Measurements from ENCODE around the gene CLDN4. TPM values are rescaled to one million over a fixed set of nuclear protein-coding genes. Genes with fewer than 3 reads are reported as not detected.

CLDN4 gene
- total RNA-seq, 2 experiments from 2014 or later, result 0.12 to 0.16 TPM

DNA sequence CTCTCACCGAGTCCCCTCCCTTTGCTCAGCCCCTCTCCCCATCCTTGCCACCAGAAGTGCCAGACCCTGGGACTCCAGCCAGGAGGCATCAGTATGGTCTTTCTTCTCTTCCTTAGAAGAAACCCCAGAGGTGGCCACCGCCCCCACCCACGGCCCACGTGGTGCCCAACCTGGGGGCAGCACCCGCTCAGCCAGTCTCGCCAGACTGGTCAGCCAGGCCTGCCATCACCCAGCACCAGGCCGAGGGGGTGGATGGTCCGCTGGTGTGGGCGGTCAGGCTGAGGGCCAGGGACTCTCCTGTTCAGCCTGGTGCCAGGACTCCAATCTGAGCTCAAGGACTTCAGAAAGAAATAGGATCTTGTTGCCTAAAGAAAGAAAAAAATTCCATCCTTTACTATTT is 5.8 kb upstream of the CLDN4 start:
- Mint-ChIP-seq H3K9me3 (ENCODE audit: low read depth) (no peaks in the 10 kb centered on the region), H3K36me3 (ENCODE audit: low read depth) (no peaks in the 10 kb centered on the region), H3K27ac (no peak overlapping the region), H3K27me3 (peaks cover 5% of the 10 kb centered on the region), H3K4me1 (peaks cover 26% of the 10 kb centered on the region), H3K4me3 (no peak overlapping the region)
- CTCF ChIA-PET, result interaction anchor here (2.8 kb wide), 1 partner anchor 29 kb away, joined by 11 read pairs; no protein-coding TSS in a partner anchor
- no peak for ATAC-seq
- DNase-seq, result no peak
- POLR2A ChIA-PET, result no interaction called here
- intact Hi-C loops (cut with DNase I, micrococcal nuclease), result no loop called here

DNA sequence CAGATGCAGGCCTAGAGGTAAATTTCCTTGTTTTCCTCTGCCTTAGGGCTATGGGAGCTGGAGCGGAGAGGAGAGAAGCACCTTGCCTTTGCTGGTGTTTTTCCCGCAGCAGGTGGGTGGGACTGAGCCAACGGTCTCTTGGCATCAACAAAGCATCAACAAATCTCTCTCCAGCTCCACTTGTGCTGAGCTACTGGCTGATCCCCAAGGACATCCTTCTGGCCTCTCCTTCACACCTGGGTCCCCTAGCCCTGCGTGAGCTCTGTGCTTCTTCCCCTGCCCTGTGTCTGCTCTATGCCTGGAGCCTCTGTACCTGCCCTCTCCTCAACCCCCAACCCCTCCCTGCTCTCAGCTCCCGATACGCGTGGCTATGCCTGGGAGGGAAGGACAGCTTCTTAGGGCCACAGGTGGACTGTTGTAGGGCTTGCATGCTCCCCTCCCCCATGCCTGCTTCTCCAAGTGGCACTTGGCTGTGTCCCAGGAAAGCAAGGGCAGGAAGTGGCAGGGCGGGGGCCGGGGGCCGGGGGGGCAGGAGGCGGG is 3.2 kb upstream of the CLDN4 start:
- H3K4me1 Mint-ChIP-seq, result peaks cover 26% of the 10 kb centered on the region
- no peaks in the 10 kb centered on the region for H3K36me3 Mint-ChIP-seq (ENCODE audit: low read depth)
- ChIA-PET CTCF (interaction anchor here (1.4 to 2.8 kb wide), 2 partner anchors 16 to 27 kb away, joined by 3 to 11 read pairs; no protein-coding TSS in a partner anchor), POLR2A (no interaction called here)
- intact Hi-C loops (cut with DNase I, micrococcal nuclease), result no loop called here
- no peak for DNase-seq
- H3K27ac Mint-ChIP-seq, result no peak overlapping the region
- H3K27me3 Mint-ChIP-seq, result peaks cover 5% of the 10 kb centered on the region
- no peaks in the 10 kb centered on the region for H3K9me3 Mint-ChIP-seq (ENCODE audit: low read depth)
- ATAC-seq, result no peak
- H3K4me3 Mint-ChIP-seq, result no peak overlapping the region

DNA sequence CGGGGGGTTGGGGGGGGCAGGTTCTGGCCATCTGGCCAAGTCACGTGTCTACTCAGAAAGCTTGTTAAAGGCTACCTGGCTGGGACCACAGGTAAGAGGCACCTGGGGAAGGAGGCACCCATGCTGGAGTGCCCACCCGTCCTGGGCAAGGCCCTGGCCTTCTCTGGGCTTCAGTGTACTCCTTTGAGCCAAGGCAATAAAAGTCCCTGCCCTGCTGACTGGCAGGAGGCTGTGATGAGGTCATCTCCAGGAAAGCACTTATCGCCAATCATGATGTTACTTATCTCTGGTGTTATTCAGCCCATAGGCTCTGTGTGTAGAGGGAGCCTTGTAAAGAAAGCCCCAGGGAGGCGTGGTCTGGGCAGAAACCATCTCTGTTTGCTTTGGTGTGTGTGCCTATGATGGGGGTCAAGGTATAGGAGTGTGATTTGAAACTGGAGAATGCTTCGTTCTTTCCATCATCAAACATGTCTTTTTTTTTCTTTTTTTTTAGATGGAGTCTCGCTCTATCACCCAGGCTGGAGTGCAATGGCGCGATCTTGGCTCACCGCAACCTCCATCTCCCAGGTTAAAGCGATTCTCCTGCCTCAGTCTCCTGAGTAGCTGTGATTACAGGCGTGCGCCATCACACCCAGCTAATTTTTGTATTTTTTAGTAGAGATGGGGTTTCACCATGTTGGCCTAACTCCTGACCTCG is 2.5 kb upstream of the CLDN4 start:
- ChIA-PET CTCF (interaction anchor here (1.4 kb wide), 1 partner anchor 16 kb away, joined by 3 read pairs; no protein-coding TSS in a partner anchor), POLR2A (no interaction called here)
- H3K36me3 Mint-ChIP-seq (ENCODE audit: low read depth), result no peaks in the 10 kb centered on the region
- intact Hi-C loops (cut with DNase I, micrococcal nuclease), result no loop called here
- peak; percentile 50 for DNase-seq
- peaks cover 5% of the 10 kb centered on the region for H3K27me3 Mint-ChIP-seq
- no peak overlapping the region for H3K27ac Mint-ChIP-seq
- no peaks in the 10 kb centered on the region for H3K9me3 Mint-ChIP-seq (ENCODE audit: low read depth)
- peaks cover 26% of the 10 kb centered on the region for H3K4me1 Mint-ChIP-seq
- no peak overlapping the region for H3K4me3 Mint-ChIP-seq
- ATAC-seq, result peak; percentile 95

DNA sequence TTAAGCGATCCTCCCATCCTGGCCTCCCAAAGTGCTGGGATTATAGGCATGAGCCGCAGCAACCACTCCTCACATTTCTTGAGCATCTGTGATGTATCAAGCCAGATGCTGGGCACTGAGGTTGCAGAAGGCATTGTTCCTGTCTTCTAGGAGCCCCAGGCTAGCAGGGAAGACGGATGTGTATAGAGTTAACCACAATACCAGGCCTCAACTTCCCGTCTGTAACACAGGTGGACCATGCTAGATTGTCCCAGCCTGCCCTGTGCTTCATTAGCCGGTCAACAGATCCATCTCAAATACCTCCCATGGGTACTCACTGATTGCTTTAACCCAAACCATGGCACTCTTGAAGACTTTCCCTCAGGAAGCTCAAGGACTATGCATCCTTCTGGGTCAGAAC is 1.8 kb upstream of the CLDN4 start:
- no peak overlapping the region for H3K4me3 Mint-ChIP-seq
- DNase-seq, result no peak
- POLR2A ChIA-PET, result no interaction called here

DNA sequence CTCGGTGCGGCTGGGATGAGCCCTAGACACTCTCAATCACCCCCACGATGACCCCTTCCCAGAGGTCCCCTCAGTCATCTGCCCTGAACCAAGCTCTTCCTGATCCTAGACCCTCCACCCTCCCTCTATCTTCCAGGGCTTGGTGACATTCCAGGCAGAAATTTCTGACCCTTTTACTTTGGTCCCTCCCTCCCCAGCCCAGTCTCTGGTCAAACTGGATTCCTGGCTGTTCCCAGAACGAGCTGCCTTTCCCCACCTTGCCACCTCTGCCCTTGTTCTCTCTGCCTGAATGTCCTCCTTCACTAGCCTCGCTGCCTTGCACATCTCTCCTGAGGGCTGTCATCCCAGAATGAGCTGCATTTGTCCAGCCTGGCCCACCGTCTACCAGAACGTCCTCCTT is 1.3 kb upstream of the CLDN4 start:
- no peak overlapping the region for H3K4me3 Mint-ChIP-seq
- CTCF ChIA-PET, result interaction anchor here (0.5 to 1.0 kb wide), 2 partner anchors 21 to 52 kb away, joined by 3 read pairs; no protein-coding TSS in a partner anchor
- no peak overlapping the region for H3K27ac Mint-ChIP-seq
- intact Hi-C loops (cut with DNase I, micrococcal nuclease), result no loop called here
- DNase-seq (no peak), ATAC-seq (no peak)
- H3K4me1 Mint-ChIP-seq, result peaks cover 23% of the 10 kb centered on the region
- no peaks in the 10 kb centered on the region for H3K9me3 Mint-ChIP-seq (ENCODE audit: low read depth)
- H3K36me3 Mint-ChIP-seq (ENCODE audit: low read depth), result no peaks in the 10 kb centered on the region
- H3K27me3 Mint-ChIP-seq, result peaks cover 5% of the 10 kb centered on the region
- POLR2A ChIA-PET, result no interaction called here

More for the DNA sequence above, 1.8 kb upstream of the CLDN4 start:
- Mint-ChIP-seq H3K27me3 (peaks cover 5% of the 10 kb centered on the region), H3K9me3 (ENCODE audit: low read depth) (no peaks in the 10 kb centered on the region), H3K4me1 (peaks cover 26% of the 10 kb centered on the region), H3K27ac (no peak overlapping the region), H3K36me3 (ENCODE audit: low read depth) (no peaks in the 10 kb centered on the region)
- intact Hi-C loops (cut with DNase I, micrococcal nuclease), result no loop called here
- CTCF ChIA-PET, result interaction anchor here (0.5 kb wide), 1 partner anchor 51 kb away, joined by 3 read pairs; no protein-coding TSS in a partner anchor
- no peak for ATAC-seq

DNA sequence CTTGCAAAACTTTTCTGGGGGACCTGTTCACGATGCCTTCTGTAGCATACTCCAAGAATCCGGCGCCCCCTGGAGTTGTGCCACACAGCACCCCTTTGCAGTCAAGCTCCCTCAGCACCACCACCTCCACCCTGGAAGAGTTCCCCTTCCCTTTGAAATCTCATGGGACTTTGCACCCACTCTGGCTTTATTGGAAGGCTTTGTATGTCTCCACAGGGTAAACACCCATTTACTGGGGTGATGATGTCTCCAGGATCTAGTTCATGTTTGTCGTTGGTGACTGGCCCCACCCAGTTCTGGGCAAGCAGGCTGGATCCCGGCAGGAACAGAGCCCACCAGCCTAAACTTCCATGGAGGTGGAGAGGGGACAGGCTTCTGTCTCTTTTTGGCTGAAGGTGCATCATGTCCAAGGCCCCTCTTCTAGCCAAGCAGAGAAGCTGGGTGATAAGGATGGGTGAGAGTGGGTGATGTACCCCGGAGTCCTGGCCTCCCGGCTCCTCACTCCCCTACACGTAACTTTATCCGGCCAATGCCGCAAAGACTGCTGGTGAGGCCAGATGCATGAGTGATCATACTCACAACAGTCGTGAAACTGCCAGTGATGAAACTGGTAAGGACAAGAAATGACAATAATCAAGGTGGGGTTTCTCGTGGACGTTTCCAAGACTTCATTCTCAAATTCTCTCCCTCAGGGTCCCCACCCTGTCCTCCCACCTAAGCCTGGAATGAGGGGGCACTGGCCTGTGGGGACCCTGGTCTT is 695 bp upstream of the CLDN4 start:
- Mint-ChIP-seq H3K9me3 (ENCODE audit: low read depth) (no peaks in the 10 kb centered on the region), H3K4me1 (peaks cover 23% of the 10 kb centered on the region), H3K27me3 (peaks cover 5% of the 10 kb centered on the region), H3K4me3 (no peak overlapping the region), H3K27ac (no peak overlapping the region), H3K36me3 (ENCODE audit: low read depth) (no peaks in the 10 kb centered on the region)
- ChIA-PET CTCF (interaction anchor here (1.0 kb wide), 1 partner anchor 20 kb away, joined by 3 read pairs; no protein-coding TSS in a partner anchor), POLR2A (no interaction called here)
- DNase-seq (no peak), ATAC-seq (no peak)
- intact Hi-C loops (cut with DNase I, micrococcal nuclease), result no loop called here

DNA sequence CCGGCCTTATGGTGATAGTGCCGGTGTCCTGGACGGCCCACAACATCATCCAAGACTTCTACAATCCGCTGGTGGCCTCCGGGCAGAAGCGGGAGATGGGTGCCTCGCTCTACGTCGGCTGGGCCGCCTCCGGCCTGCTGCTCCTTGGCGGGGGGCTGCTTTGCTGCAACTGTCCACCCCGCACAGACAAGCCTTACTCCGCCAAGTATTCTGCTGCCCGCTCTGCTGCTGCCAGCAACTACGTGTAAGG is 713 bp downstream of the CLDN4 start:
- ATAC-seq (no peak), DNase-seq (no peak)
- Mint-ChIP-seq H3K36me3 (ENCODE audit: low read depth) (no peaks in the 10 kb centered on the region), H3K4me1 (peaks cover 22% of the 10 kb centered on the region), H3K27ac (no peak overlapping the region), H3K9me3 (ENCODE audit: low read depth) (no peaks in the 10 kb centered on the region), H3K27me3 (peaks cover 5% of the 10 kb centered on the region), H3K4me3 (no peak overlapping the region)
- CTCF ChIA-PET, result no interaction called here
- intact Hi-C loops (cut with DNase I, micrococcal nuclease), result no loop called here
- POLR2A ChIA-PET, result no interaction called here

DNA sequence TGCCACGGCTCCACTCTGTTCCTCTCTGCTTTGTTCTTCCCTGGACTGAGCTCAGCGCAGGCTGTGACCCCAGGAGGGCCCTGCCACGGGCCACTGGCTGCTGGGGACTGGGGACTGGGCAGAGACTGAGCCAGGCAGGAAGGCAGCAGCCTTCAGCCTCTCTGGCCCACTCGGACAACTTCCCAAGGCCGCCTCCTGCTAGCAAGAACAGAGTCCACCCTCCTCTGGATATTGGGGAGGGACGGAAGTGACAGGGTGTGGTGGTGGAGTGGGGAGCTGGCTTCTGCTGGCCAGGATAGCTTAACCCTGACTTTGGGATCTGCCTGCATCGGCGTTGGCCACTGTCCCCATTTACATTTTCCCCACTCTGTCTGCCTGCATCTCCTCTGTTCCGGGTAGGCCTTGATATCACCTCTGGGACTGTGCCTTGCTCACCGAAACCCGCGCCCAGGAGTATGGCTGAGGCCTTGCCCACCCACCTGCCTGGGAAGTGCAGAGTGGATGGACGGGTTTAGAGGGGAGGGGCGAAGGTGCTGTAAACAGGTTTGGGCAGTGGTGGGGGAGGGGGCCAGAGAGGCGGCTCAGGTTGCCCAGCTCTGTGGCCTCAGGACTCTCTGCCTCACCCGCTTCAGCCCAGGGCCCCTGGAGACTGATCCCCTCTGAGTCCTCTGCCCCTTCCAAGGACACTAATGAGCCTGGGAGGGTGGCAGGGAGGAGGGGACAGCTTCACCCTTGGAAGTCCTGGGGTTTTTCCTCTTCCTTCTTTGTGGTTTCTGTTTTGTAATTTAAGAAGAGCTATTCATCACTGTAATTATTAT is 1.2 kb downstream of the CLDN4 start:
- H3K27me3 Mint-ChIP-seq, result peaks cover 5% of the 10 kb centered on the region
- DNase-seq (no peak), ATAC-seq (no peak)
- ChIA-PET CTCF (interaction anchor here (1.0 kb wide), 1 partner anchor 20 kb away, joined by 3 read pairs; no protein-coding TSS in a partner anchor), POLR2A (interaction anchor here (0.6 kb wide), 1 partner anchor 267 kb away, joined by 4 read pairs; no protein-coding TSS in a partner anchor)
- no peak overlapping the region for H3K4me3 Mint-ChIP-seq
- no peaks in the 10 kb centered on the region for H3K9me3 Mint-ChIP-seq (ENCODE audit: low read depth)
- H3K36me3 Mint-ChIP-seq (ENCODE audit: low read depth), result no peaks in the 10 kb centered on the region
- peaks cover 17% of the 10 kb centered on the region for H3K4me1 Mint-ChIP-seq
- H3K27ac Mint-ChIP-seq, result no peak overlapping the region
- intact Hi-C loops (cut with DNase I, micrococcal nuclease), result no loop called here

DNA sequence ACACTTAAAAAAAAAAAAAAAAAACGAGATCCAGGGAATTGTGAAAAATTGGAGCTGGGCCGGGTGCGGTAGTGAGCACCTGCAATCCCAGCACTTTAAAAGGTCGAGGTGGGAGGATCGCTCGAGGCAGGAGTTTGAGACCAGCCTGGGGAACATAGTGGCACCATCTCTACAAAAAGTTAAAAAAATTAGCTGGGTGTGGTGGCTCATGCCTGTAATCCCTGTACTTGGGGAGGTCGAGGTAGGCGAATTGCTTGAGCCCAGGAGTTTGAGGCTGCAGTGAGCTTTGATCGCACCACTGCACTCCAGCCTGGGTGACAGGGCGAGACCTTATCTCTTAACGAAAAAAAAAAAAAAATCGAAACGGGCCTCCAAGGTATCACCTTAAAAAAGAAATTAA is 2.0 kb downstream of the CLDN4 start:
- Mint-ChIP-seq H3K27me3 (peaks cover 3% of the 10 kb centered on the region), H3K36me3 (ENCODE audit: low read depth) (no peaks in the 10 kb centered on the region), H3K9me3 (ENCODE audit: low read depth) (no peaks in the 10 kb centered on the region), H3K27ac (no peak overlapping the region), H3K4me1 (peaks cover 9% of the 10 kb centered on the region), H3K4me3 (no peak overlapping the region)
- CTCF ChIA-PET, result interaction anchor here (1.0 kb wide), 1 partner anchor 21 kb away, joined by 3 read pairs; no protein-coding TSS in a partner anchor
- DNase-seq, result no peak
- ATAC-seq, result no peak
- intact Hi-C loops (cut with DNase I, micrococcal nuclease), result no loop called here
- POLR2A ChIA-PET, result interaction anchor here (0.6 kb wide), 1 partner anchor 267 kb away, joined by 4 read pairs; no protein-coding TSS in a partner anchor

DNA sequence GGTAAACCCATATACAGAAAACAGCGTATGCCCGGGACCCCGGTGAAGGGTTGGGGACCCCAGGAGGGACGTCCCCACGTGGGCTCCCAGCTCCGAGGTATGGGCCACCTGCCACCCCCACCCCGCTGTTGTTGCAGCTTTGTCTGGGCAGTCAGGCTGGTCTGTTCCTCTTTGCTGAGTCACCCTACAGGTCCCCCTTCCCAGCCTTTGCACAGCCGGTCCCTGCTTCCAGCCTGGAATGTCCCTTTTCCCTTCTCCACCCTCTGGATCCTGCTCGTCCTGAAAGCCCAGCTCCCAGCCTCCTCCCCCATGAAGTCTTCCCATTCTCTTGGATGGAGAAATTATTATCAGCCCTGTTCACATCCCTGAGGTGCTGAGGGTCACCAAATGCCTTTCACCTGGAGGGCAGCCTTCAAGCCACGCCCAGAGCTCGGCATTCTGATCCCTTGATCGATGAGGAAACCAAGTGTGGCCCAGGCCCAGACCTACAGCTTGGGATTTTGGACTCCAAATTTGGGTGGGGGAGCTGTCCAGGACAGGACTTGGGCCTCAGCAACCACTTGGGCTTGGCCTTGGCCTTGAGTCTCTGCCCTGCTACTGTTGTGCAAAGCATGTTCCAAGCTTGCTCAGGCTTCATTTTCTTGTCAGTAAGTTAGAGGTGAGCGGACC is 2.6 kb downstream of the CLDN4 start:
- CTCF ChIA-PET, result interaction anchor here (1.0 kb wide), 1 partner anchor 21 kb away, joined by 3 read pairs; no protein-coding TSS in a partner anchor

More for the DNA sequence above, 2.6 kb downstream of the CLDN4 start:
- Mint-ChIP-seq H3K36me3 (ENCODE audit: low read depth) (no peaks in the 10 kb centered on the region), H3K27ac (no peak overlapping the region), H3K4me1 (peaks cover 5% of the 10 kb centered on the region), H3K4me3 (no peak overlapping the region), H3K27me3 (peaks cover 3% of the 10 kb centered on the region), H3K9me3 (ENCODE audit: low read depth) (no peaks in the 10 kb centered on the region)
- no peak for ATAC-seq
- POLR2A ChIA-PET, result no interaction called here
- intact Hi-C loops (cut with DNase I, micrococcal nuclease), result no loop called here
- DNase-seq, result no peak

Measured in activated CD4-positive, alpha-beta T cell treated with anti-CD3 and anti-CD28 coated beads for 36 hours (primary cell).